Hindlimb muscle (tissue), 1 donor: ENCODE results near the gene SPACA1. TPM values are rescaled to one million over a fixed set of nuclear protein-coding genes. Genes with fewer than 3 reads are reported as not detected.
"Not testable (repeated sequence)": the region's sequence is repeated elsewhere in the genome, so short reads cannot be mapped to it uniquely, and the experiment has no call there.

ENCODE experiments used
- DNase-seq: peaks from one replicate; pipeline ENCODE4 v3.0.0-alpha.2; 2013
- polyA plus RNA-seq: library from polyadenylated mRNA; unstranded; fragments of 120-200 nt; gene quantifications from one replicate; pipeline ENCODE4 v1.2.1, GENCODE V29; 2013; ENCODE audit not compliant: insufficient read length

The SPACA1 gene, protein sequence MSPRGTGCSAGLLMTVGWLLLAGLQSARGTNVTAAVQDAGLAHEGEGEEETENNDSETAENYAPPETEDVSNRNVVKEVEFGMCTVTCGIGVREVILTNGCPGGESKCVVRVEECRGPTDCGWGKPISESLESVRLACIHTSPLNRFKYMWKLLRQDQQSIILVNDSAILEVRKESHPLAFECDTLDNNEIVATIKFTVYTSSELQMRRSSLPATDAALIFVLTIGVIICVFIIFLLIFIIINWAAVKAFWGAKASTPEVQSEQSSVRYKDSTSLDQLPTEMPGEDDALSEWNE
- not detected for polyA plus RNA-seq

GRCh38 chr6:88047510-88048150, at the start of gene SPACA1:
Gene SPACA1 (plus strand): TSS chr6:88047841. CDS start chr6:88047906, 65 bp downstream.
- DNase-seq: no peak

DNA sequence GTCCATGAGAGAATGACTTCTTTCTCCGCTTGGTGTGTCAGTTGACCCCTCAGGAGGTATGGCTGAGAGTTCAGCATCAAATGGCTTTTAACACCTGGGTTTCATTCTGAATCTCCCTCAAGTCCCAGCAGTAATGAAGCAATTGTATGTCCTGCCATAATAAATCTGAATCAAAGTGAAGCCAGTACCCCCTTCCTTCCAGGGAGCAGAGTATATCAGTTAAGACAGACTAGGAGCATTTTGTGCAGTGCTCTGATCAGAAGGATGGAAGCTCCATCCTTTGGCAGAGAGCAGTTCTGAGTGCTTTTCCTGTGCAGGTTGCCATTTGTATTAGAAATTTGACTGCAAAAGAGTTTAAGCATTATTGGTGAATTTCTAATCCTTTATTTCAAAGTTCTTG, 46.9 kb upstream of the SPACA1 start:
- DNase-seq: no peak

DNA sequence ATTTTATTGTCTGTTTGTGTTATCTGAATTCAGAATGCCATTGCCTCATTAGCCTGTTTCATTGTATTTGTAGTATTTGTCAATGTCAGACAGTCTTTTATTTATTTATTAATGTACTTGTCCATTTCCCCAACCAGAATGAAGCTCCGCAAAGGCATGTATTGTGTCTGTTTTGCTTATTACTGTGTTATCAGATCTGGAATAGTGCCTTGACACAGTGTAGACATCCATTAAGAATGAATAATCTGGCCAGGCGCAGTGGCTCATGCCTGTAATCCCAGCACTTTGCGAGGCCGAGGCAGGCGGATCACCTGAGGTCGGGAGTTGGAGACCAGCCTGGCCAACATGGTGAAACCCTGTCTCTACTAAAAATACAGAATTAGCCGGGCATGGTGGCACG, 46.4 kb upstream of the SPACA1 start:
- DNase-seq: not testable (repeated sequence)

- DNase-seq: no peak
These were observed 42.9 kb upstream of the SPACA1 start for GRCh38 chr6:88004707-88005106.

GRCh38 chr6:88006557-88006956, 41.1 kb upstream of the SPACA1 start:
- DNase-seq: no peak

- no peak for DNase-seq
These were observed 39.2 kb upstream of the SPACA1 start for GRCh38 chr6:88008411-88008810.

DNA sequence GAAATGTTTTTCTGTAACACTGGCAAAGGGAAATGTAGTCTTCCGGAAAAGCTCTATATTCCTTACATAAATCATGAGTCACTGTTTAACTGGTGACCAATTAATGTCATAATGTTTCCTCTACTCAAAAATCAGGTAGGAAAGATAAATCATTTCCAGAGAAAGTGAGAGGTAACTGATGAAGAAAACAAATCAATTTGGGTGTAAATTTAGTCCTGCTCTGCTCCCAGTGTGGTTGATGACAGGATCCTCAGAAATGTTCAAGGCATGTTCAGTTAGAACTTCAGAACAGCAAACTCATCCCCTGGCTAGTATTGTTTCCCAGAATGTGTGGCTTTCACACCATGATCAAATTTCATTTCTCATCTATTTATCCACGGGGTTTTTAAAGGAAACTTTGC, 38.8 kb upstream of the SPACA1 start:
- no peak for DNase-seq

GRCh38 chr6:88013015-88013414, 34.6 kb upstream of the SPACA1 start:
- DNase-seq: no peak

DNA sequence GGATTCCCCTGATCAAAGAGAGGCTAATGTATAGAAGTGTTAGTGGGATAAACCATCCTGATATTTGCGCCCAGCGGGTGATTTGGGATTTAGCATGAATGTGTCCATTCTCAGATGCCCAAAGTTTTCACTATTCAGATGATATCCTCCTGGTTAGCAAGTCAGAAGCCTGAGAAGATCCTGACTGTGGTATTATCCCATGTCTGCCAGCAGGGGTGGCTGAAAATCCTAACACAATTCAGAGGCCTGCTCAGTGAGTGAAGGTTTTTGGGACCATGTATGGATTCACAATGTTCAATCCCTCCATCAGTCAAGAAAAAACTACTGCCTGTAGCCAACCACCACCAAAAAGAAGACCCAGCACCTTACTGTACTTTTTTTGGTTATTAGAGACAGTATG, 34.1 kb upstream of the SPACA1 start:
- DNase-seq: no peak

DNA sequence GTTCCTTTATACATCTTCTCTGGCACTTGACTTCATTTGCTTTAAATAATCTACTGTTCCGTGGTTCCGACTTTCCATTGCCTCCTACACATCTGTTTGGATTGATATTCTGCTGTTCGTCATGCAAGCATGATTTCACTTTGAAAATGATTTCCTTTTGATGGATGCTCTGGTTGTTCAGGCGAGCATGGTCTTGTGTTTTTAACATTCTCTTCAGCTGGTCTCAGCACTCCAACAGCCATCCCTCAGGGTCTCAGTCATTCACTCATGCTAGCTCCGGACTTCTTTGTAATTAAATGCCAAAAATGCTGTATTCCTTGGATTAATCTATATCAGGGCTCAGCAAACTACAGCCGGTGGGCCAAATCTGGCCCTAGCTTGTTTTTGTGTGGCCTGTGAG, 27.2 kb upstream of the SPACA1 start:
- DNase-seq: no peak

DNA sequence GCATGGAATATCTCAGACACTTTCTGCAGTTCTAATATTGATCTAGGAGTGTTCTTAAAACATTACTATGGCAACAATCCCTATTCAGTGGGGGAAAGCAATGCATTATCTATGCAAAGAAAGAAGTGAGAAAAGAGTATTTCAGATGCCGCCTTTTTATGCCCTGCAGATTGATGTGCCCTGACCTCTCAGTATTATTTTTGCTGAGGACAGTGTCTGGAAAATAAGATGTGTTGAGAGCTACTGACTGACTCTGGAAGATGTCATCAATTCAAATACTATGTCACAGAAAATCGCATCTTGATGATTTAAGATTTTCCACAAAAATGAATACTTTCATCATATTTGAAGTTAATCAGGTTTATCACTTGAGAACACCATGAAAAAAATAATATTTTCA, 22.9 kb upstream of the SPACA1 start:
- DNase-seq: no peak

DNA sequence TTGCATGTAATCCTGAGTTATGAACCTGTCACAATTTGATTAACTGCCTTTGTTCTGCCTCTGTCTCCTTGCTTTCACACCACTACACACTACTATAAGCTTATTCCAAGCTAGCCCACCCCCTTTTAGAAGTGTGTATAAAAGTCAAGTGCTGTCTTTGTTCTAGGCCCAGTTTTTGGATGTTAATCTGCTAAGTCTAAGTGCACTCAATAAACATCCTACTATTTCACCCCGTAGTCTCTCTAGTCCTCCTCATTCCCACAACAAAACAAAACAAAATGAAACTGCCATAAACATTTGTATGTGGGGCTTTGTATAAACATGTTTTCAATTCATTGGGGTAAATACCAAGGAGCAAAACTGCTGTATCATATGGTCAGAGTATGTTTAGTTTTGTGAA, 16.1 kb upstream of the SPACA1 start:
- no peak for DNase-seq

- no peak for DNase-seq
These were observed 3.1 kb upstream of the SPACA1 start for GRCh38 chr6:88044530-88044929.

DNA sequence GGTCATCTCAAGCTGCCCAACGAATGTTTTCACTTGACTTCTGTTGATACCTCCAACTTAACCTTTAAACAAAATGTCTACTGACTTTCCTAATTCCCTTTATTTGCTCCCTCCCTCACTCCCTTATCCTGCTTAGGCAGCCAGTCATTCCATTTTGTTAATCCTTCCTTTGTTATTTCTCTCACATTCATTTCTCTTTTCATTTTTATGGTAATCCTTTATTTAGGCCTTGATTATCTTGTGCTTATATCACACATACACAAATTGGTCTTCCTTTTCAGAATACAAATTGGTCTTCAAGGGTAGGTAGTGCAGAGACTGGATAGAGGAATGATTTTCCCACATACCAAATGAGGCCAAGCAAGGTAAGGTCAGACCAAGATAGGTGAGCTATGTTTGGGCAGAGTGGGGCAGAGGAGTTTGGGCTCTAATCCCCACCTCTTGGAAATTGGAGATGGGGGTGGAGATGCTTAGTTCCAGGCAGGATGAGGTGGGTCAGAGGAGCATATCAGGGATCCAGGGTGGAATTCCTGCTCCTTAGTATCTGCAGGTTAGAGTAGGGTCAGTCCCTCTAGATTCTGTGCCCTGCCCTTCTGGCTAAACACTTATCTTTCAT, 2.0 kb upstream of the SPACA1 start:
- DNase-seq: no peak

GRCh38 chr6:88048578-88048977, 937 bp downstream of the SPACA1 start:
- DNase-seq: no peak

GRCh38 chr6:88050140-88050818, 2.6 kb downstream of the SPACA1 start:
- DNase-seq: no peak

GRCh38 chr6:88059191-88059590, 11.6 kb downstream of the SPACA1 start:
- DNase-seq: no peak

GRCh38 chr6:88062376-88062775, 14.7 kb downstream of the SPACA1 start:
- no peak for DNase-seq

DNA sequence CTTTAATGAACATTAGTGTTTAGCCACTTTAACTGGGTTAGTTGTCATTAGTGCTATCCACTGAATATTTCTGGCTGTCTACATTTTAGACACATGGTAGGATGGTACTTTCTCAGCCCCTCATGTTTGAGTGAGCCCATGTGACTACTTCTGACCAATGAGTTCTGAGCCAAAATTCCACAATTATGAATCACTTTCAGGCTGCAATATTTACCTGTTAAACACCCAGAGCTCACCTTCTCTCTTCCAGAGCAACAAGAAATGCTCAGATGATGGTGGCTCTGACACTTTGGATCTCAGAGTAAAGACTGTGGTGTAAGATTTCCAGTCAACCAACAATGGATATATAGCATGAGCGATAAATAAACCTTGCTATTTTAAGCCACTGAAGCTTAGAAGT, 24.8 kb downstream of the SPACA1 start:
- DNase-seq: no peak

DNA sequence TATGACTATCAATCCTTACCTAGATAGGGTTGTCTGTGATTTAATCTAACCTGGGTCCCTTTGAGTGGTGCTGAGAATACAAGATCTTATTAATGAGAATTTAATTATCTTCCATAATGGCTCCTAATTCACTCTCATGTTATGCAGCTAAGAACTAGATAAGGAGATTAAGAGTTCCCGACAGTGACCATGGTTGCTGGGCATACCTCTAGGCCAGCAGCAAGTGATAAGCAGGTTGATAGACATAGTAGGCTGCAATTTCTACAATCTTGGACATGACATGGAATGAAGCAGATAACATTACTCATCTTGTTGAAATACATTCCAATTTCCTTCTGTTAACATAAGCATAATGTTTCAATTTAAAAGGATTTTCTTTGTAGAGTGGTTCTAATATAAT, 27.1 kb downstream of the SPACA1 start:
- DNase-seq: no peak

- DNase-seq: no peak
These were observed 29.7 kb downstream of the SPACA1 start for GRCh38 chr6:88077305-88077704.

DNA sequence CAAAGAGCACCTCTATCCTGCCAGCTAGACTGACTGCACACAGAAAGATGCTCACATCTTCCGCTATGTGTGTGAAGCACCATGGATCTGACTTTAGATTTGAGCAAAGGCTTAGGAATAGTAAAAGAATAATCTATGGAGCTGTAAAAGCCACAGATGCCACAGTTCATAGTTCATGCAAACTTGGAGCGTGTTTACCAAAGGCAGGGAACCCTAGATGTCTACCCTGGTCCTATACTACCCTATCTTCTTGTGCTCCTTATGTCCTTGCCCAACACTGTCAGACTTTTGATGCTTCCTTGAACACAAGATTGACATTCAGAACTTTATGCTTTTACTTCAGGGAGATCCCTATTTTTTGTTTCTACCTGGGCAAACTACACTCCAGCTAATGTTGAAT, 39.2 kb downstream of the SPACA1 start:
- DNase-seq: no peak

DNA sequence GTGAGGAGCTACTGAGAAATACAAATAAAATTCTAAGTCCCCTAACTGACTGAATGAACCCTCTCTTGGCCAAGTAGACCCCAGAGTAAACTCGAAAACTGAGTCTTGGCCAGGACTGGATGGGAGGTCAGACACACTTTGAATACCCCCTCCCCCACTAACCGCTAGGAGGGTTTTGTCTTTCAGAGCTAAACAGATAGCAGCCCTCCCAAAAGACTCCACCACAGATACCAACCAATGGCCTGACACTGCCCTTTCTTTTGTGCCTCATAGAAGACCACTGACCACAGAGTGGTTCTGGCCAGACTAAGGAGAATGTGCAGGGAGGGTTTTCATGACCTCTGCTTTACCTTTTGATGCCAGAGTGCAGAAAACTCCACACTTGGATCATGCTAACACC, 42.1 kb downstream of the SPACA1 start:
- DNase-seq: no peak
